NCI-H345 treated with DMSO at 0.1 percent for 48 hours (cell line): ENCODE data around the gene RAMP3.
"Not testable (repeated sequence)": the region's sequence is repeated elsewhere in the genome, so short reads cannot be mapped to it uniquely, and the experiment has no call there.

Experiments
- DNase-seq: peaks from one replicate; lab custom pipeline; 2025; ENCODE audit not compliant: unreplicated experiment; lab: John Stamatoyannopoulos, UW

The RAMP3 gene

GRCh38 chr7:45157653-45158401, at the start of gene RAMP3:
Gene RAMP3, plus strand, starts transcription at chr7:45157791. Its CDS starts 38 bp downstream, at chr7:45157829.
- no peak for DNase-seq

- DNase-seq = no peak
Measured at GRCh38 chr7:45108863-45109262, 48.7 kb upstream of the RAMP3 start.

- DNase-seq = peak; percentile 85
Measured at GRCh38 chr7:45111298-45112223, 46.0 kb upstream of the RAMP3 start, which contains the start of gene TBRG4. Gene TBRG4, minus strand, starts transcription at chr7:45111697. Its CDS starts 2,460 bp downstream, at chr7:45109237.

GRCh38 chr7:45112648-45113047, 44.9 kb upstream of the RAMP3 start:
- DNase-seq = no peak

- not testable (repeated sequence) for DNase-seq
Measured at GRCh38 chr7:45114257-45114656, 43.3 kb upstream of the RAMP3 start.

- no peak for DNase-seq
Measured at GRCh38 chr7:45114926-45115325, 42.7 kb upstream of the RAMP3 start.

GRCh38 chr7:45116048-45116447, 41.5 kb upstream of the RAMP3 start:
- no peak for DNase-seq

GRCh38 chr7:45117582-45117981, 40.0 kb upstream of the RAMP3 start:
- no peak for DNase-seq

- no peak for DNase-seq
Measured at GRCh38 chr7:45118292-45118691, 39.3 kb upstream of the RAMP3 start.

GRCh38 chr7:45118889-45119331, 38.7 kb upstream of the RAMP3 start:
- DNase-seq = no peak

GRCh38 chr7:45119550-45119949, 38.0 kb upstream of the RAMP3 start:
- DNase-seq = no peak

GRCh38 chr7:45122975-45123860, 34.4 kb upstream of the RAMP3 start:
- no peak for DNase-seq

- DNase-seq = no peak
Measured at GRCh38 chr7:45123913-45124710, 33.5 kb upstream of the RAMP3 start.

- no peak for DNase-seq
Measured at GRCh38 chr7:45125193-45125904, 32.2 kb upstream of the RAMP3 start.

- DNase-seq = no peak
Measured at GRCh38 chr7:45126201-45126600, 31.4 kb upstream of the RAMP3 start.

GRCh38 chr7:45126920-45127319, 30.7 kb upstream of the RAMP3 start:
- DNase-seq = no peak

GRCh38 chr7:45129181-45129800, 28.3 kb upstream of the RAMP3 start:
- no peak for DNase-seq

- no peak for DNase-seq
Measured at GRCh38 chr7:45129906-45130305, 27.7 kb upstream of the RAMP3 start.

GRCh38 chr7:45130910-45131309, 26.7 kb upstream of the RAMP3 start:
- DNase-seq = no peak
